ENCODE measurements around the gene CPSF4.

DNA sequence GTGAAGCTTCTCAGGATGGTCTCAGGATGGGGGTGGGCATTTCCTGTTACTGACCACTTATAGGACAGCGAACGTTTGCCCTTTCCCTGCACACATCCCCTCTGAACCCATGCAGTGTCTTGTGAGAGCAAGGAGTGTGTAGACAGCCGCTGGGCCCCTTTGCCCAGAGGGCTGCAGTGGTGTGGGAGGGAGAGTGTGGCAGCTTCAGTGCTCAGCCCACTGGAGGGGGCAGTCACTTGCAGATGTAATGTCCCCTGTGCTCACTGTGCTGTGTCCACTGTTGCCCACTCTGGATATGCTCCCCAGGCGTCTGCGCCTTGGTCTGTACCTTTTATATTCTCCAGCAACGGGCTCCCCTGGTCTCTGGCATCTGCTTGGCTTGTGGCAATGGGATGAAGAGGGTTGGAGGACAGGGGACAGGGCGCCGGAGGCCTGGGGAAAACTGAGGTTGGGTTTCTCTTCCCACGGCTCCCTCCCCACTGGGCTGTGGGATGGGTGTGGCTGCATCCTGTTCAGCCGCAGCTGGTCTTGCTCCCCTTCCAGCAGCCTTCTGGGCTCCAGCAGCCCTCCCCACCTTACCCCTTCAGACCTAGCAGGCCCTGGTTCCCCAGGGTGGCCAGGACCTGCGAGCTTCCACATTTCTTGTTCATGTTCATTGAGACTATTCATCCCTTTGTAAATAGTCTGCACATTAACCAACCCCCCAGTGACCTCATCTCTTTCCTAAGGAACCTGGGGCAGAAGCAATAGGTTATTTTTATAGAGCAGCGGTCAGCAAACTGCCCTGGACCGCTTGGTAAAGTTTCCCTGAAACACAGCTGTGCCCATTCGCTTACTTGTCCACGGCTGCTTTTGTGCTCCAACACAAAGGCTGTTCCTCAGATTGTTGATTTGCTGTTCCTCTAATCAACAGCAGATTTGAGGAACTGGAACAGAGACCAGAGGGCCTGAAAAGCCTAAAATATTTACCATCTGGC lies 40.0 kb downstream of the CPSF4 start:
- TF ChIP-seq, protein P1, sequence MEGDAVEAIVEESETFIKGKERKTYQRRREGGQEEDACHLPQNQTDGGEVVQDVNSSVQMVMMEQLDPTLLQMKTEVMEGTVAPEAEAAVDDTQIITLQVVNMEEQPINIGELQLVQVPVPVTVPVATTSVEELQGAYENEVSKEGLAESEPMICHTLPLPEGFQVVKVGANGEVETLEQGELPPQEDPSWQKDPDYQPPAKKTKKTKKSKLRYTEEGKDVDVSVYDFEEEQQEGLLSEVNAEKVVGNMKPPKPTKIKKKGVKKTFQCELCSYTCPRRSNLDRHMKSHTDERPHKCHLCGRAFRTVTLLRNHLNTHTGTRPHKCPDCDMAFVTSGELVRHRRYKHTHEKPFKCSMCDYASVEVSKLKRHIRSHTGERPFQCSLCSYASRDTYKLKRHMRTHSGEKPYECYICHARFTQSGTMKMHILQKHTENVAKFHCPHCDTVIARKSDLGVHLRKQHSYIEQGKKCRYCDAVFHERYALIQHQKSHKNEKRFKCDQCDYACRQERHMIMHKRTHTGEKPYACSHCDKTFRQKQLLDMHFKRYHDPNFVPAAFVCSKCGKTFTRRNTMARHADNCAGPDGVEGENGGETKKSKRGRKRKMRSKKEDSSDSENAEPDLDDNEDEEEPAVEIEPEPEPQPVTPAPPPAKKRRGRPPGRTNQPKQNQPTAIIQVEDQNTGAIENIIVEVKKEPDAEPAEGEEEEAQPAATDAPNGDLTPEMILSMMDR (IDR thresholded peaks at IDR 0.05 in 4 of 5, conservative IDR thresholded peaks at IDR 0.05 in 1 of 5): no peak
- no peak for TF ChIP-seq POLR2A (IDR thresholded peaks at IDR 0.05)

All from gastrocnemius medialis (tissue), 4 donors.